Cardiac fibroblast (primary cell): ENCODE results near the gene DBET.
"Not testable (repeated sequence)": the region's sequence is repeated elsewhere in the genome, so short reads cannot be mapped to it uniquely, and the experiment has no call there.

Source experiments
- DNase-seq, 2 donors: peaks; one replicate each; pipeline versions ENCODE4 v3.0.0 to v3.0.0-alpha.2; 2010; ENCODE audit warnings: low read depth in 2 of 2
- H3K4me3 ChIP-seq, 2 donors: replicated peaks in 1 of 2; 1 replicate in 1 of 2; 2 replicates in 1 of 2; pipeline ENCODE4 v1.5.1; 2011; ENCODE audit warnings: low read depth in 2 of 2, low read length in 2 of 2, mild to moderate bottlenecking in 2 of 2, moderate library complexity in 1 of 2

The DBET gene

GRCh38 chr4:190058997-190059396 is 5.3 kb upstream of the DBET start:
- not testable (repeated sequence) for H3K4me3 ChIP-seq, DNase-seq

GRCh38 chr4:190064805-190065204 is 503 bp downstream of the DBET start:
- not testable (repeated sequence) for H3K4me3 ChIP-seq
- DNase-seq = peak in 1 of 2 donors; percentile 0

GRCh38 chr4:190068351-190068750 is 4.0 kb downstream of the DBET start:
- not testable (repeated sequence) for DNase-seq

GRCh38 chr4:190093052-190093451 is 28.8 kb downstream of the DBET start:
- not testable (repeated sequence) for H3K4me3 ChIP-seq, DNase-seq

More at GRCh38 chr4:190068351-190068750, 4.0 kb downstream of the DBET start:
- not testable (repeated sequence) for H3K4me3 ChIP-seq

- not testable (repeated sequence) for DNase-seq, H3K4me3 ChIP-seq
These were observed 29.7 kb downstream of the DBET start for GRCh38 chr4:190094031-190094430.

GRCh38 chr4:190095335-190095734 is 31.0 kb downstream of the DBET start:
- not testable (repeated sequence) for H3K4me3 ChIP-seq, DNase-seq

GRCh38 chr4:190099605-190100004 is 35.3 kb downstream of the DBET start:
- not testable (repeated sequence) for DNase-seq, H3K4me3 ChIP-seq

GRCh38 chr4:190101525-190101924 is 37.2 kb downstream of the DBET start:
- not testable (repeated sequence) for DNase-seq, H3K4me3 ChIP-seq

- DNase-seq, H3K4me3 ChIP-seq: not testable (repeated sequence)
These were observed 41.9 kb downstream of the DBET start for GRCh38 chr4:190106191-190106590.

GRCh38 chr4:190106611-190107480 is 42.5 kb downstream of the DBET start:
- DNase-seq = peak; percentile 0
- not testable (repeated sequence) for H3K4me3 ChIP-seq

- not testable (repeated sequence) for H3K4me3 ChIP-seq
- peak; percentile 0 to 1 for DNase-seq
These were observed 43.6 kb downstream of the DBET start for GRCh38 chr4:190107766-190108485.

- not testable (repeated sequence) for H3K4me3 ChIP-seq
- DNase-seq = peak; percentile 1
These were observed 44.5 kb downstream of the DBET start for GRCh38 chr4:190108756-190109155.

- DNase-seq = peak; percentile 4 to 10
- not testable (repeated sequence) for H3K4me3 ChIP-seq
These were observed 45.2 kb downstream of the DBET start for GRCh38 chr4:190109390-190110011.

GRCh38 chr4:190110033-190110432 is 45.7 kb downstream of the DBET start:
- not testable (repeated sequence) for H3K4me3 ChIP-seq
- DNase-seq = peak in 1 of 2 donors; percentile 2

- DNase-seq = peak; percentile 1 to 16
- not testable (repeated sequence) for H3K4me3 ChIP-seq
These were observed 46.4 kb downstream of the DBET start for GRCh38 chr4:190110570-190111295.

- H3K4me3 ChIP-seq = not testable (repeated sequence)
These were observed 48.6 kb downstream of the DBET start for GRCh38 chr4:190112879-190113278.

GRCh38 chr4:190114991-190115390 is 50.7 kb downstream of the DBET start:
- DNase-seq = peak in 1 of 2 donors; percentile 0

More at GRCh38 chr4:190112879-190113278, 48.6 kb downstream of the DBET start:
- DNase-seq = not testable (repeated sequence)

More at GRCh38 chr4:190114991-190115390, 50.7 kb downstream of the DBET start:
- not testable (repeated sequence) for H3K4me3 ChIP-seq
